Measurements from ENCODE around the gene P3H2.
A peak's percentile ranks its signal among the peaks of the same experiment; 100 is the strongest.

P3H2 gene

DNA sequence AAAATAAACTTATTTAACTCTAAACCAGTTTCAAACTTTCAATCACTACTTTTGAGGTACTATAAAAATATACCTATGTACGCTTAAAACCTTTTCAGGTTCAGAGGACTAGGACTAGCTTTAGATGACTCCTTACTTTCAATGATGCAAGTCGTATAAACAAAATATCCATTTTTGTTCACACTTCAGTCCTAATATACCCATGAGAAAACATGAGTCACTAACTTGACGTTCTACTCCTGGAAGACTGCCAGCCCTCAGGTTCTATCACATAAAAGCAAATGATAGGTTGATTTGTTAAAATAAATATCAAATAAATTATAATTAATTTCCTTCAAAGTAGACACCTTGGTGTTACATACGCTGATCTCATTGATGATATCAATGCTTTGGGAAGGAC, 10.6 kb upstream of the P3H2 start:
- Histone ChIP-seq H3K36me3 (ENCODE audit: control insufficient read depth in 2 of 2, insufficient read depth in 1 of 2, low read length in 2 of 2) (no peaks in the 10 kb centered on the region), H3K9me3 (ENCODE audit: control insufficient read depth, insufficient read depth, low read depth, low read length) (no peaks in the 10 kb centered on the region), H3K4me1 (ENCODE audit: control insufficient read depth, insufficient read depth, low read length) (peaks cover 3% of the 10 kb centered on the region; the same call in 1 of the 2 replicates), H3K4me3 (ENCODE audit: low read depth, low read length) (no peak overlapping the region), H3K27ac (ENCODE audit: extremely low read depth, low read depth, low read length) (no peak overlapping the region)
- CTCF ChIA-PET, result no interaction called here
- POLR2A ChIA-PET, result no interaction called here
- TF ChIP-seq SALL2 (tag by site-specific recombination; IDR thresholded peaks at IDR 0.05; ENCODE audit: borderline replicate concordance) (no peak), ZNF843 (tag by site-specific recombination; IDR thresholded peaks at IDR 0.05) (no peak), ZNF558 (tag by site-specific recombination; IDR thresholded peaks at IDR 0.05) (peak; percentile 62; the same call in 1 of the 2 replicates), ZBTB7A (tag by site-specific recombination; IDR thresholded peaks at IDR 0.05; ENCODE audit: low read depth) (no peak), SP7 (tag by site-specific recombination; IDR thresholded peaks at IDR 0.05) (peak; percentile 52), ZNF223 (tag by site-specific recombination; IDR thresholded peaks at IDR 0.05) (no peak), ZNF544 (tag by site-specific recombination; IDR thresholded peaks at IDR 0.05) (no peak), ZSCAN16 (tag by site-specific recombination; IDR thresholded peaks at IDR 0.05) (no peak), ZNF366 (tag by site-specific recombination; conservative IDR thresholded peaks at IDR 0.05) (peak; percentile 44; the same call in 1 of the 2 replicates), ZNF335 (tag by site-specific recombination; conservative IDR thresholded peaks at IDR 0.05) (no peak), HOXA7 (CRISPR knock-in tag; IDR thresholded peaks at IDR 0.05; ENCODE audit: borderline replicate concordance) (no peak), ZNF350 (tag by site-specific recombination; IDR thresholded peaks at IDR 0.05) (no peak), ZNF121 (tag by site-specific recombination; IDR thresholded peaks at IDR 0.05) (no peak), ZNF146 (tag by site-specific recombination; IDR thresholded peaks at IDR 0.05) (no peak), ZNF561 (tag by site-specific recombination; IDR thresholded peaks at IDR 0.05; ENCODE audit: borderline replicate concordance) (no peak), SP2 (tag by site-specific recombination; IDR thresholded peaks at IDR 0.05) (no peak)
- TF ChIP-seq, protein P1, sequence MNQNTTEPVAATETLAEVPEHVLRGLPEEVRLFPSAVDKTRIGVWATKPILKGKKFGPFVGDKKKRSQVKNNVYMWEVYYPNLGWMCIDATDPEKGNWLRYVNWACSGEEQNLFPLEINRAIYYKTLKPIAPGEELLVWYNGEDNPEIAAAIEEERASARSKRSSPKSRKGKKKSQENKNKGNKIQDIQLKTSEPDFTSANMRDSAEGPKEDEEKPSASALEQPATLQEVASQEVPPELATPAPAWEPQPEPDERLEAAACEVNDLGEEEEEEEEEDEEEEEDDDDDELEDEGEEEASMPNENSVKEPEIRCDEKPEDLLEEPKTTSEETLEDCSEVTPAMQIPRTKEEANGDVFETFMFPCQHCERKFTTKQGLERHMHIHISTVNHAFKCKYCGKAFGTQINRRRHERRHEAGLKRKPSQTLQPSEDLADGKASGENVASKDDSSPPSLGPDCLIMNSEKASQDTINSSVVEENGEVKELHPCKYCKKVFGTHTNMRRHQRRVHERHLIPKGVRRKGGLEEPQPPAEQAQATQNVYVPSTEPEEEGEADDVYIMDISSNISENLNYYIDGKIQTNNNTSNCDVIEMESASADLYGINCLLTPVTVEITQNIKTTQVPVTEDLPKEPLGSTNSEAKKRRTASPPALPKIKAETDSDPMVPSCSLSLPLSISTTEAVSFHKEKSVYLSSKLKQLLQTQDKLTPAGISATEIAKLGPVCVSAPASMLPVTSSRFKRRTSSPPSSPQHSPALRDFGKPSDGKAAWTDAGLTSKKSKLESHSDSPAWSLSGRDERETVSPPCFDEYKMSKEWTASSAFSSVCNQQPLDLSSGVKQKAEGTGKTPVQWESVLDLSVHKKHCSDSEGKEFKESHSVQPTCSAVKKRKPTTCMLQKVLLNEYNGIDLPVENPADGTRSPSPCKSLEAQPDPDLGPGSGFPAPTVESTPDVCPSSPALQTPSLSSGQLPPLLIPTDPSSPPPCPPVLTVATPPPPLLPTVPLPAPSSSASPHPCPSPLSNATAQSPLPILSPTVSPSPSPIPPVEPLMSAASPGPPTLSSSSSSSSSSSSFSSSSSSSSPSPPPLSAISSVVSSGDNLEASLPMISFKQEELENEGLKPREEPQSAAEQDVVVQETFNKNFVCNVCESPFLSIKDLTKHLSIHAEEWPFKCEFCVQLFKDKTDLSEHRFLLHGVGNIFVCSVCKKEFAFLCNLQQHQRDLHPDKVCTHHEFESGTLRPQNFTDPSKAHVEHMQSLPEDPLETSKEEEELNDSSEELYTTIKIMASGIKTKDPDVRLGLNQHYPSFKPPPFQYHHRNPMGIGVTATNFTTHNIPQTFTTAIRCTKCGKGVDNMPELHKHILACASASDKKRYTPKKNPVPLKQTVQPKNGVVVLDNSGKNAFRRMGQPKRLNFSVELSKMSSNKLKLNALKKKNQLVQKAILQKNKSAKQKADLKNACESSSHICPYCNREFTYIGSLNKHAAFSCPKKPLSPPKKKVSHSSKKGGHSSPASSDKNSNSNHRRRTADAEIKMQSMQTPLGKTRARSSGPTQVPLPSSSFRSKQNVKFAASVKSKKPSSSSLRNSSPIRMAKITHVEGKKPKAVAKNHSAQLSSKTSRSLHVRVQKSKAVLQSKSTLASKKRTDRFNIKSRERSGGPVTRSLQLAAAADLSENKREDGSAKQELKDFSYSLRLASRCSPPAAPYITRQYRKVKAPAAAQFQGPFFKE (tag by site-specific recombination; IDR thresholded peaks at IDR 0.05; ENCODE audit: borderline replicate concordance), result no peak
- TF ChIP-seq, protein P2, sequence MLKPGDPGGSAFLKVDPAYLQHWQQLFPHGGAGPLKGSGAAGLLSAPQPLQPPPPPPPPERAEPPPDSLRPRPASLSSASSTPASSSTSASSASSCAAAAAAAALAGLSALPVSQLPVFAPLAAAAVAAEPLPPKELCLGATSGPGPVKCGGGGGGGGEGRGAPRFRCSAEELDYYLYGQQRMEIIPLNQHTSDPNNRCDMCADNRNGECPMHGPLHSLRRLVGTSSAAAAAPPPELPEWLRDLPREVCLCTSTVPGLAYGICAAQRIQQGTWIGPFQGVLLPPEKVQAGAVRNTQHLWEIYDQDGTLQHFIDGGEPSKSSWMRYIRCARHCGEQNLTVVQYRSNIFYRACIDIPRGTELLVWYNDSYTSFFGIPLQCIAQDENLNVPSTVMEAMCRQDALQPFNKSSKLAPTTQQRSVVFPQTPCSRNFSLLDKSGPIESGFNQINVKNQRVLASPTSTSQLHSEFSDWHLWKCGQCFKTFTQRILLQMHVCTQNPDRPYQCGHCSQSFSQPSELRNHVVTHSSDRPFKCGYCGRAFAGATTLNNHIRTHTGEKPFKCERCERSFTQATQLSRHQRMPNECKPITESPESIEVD (tag by site-specific recombination; IDR thresholded peaks at IDR 0.05), result peak; percentile 65
- TF ChIP-seq, protein P3, sequence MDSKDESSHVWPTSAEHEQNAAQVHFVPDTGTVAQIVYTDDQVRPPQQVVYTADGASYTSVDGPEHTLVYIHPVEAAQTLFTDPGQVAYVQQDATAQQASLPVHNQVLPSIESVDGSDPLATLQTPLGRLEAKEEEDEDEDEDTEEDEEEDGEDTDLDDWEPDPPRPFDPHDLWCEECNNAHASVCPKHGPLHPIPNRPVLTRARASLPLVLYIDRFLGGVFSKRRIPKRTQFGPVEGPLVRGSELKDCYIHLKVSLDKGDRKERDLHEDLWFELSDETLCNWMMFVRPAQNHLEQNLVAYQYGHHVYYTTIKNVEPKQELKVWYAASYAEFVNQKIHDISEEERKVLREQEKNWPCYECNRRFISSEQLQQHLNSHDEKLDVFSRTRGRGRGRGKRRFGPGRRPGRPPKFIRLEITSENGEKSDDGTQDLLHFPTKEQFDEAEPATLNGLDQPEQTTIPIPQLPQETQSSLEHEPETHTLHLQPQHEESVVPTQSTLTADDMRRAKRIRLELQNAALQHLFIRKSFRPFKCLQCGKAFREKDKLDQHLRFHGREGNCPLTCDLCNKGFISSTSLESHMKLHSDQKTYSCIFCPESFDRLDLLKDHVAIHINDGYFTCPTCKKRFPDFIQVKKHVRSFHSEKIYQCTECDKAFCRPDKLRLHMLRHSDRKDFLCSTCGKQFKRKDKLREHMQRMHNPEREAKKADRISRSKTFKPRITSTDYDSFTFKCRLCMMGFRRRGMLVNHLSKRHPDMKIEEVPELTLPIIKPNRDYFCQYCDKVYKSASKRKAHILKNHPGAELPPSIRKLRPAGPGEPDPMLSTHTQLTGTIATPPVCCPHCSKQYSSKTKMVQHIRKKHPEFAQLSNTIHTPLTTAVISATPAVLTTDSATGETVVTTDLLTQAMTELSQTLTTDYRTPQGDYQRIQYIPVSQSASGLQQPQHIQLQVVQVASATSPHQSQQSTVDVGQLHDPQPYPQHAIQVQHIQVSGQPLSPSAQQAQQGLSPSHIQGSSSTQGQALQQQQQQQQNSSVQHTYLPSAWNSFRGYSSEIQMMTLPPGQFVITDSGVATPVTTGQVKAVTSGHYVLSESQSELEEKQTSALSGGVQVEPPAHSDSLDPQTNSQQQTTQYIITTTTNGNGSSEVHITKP (tag by site-specific recombination; IDR thresholded peaks at IDR 0.05), result no peak
- TF ChIP-seq, protein P4, sequence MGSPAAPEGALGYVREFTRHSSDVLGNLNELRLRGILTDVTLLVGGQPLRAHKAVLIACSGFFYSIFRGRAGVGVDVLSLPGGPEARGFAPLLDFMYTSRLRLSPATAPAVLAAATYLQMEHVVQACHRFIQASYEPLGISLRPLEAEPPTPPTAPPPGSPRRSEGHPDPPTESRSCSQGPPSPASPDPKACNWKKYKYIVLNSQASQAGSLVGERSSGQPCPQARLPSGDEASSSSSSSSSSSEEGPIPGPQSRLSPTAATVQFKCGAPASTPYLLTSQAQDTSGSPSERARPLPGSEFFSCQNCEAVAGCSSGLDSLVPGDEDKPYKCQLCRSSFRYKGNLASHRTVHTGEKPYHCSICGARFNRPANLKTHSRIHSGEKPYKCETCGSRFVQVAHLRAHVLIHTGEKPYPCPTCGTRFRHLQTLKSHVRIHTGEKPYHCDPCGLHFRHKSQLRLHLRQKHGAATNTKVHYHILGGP (tag by site-specific recombination; IDR thresholded peaks at IDR 0.05), result no peak
- TF ChIP-seq, protein P5, sequence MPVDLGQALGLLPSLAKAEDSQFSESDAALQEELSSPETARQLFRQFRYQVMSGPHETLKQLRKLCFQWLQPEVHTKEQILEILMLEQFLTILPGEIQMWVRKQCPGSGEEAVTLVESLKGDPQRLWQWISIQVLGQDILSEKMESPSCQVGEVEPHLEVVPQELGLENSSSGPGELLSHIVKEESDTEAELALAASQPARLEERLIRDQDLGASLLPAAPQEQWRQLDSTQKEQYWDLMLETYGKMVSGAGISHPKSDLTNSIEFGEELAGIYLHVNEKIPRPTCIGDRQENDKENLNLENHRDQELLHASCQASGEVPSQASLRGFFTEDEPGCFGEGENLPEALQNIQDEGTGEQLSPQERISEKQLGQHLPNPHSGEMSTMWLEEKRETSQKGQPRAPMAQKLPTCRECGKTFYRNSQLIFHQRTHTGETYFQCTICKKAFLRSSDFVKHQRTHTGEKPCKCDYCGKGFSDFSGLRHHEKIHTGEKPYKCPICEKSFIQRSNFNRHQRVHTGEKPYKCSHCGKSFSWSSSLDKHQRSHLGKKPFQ (tag by site-specific recombination; IDR thresholded peaks at IDR 0.05), result peak; percentile 15; the same call in 1 of the 2 replicates
- TF ChIP-seq, protein P6, sequence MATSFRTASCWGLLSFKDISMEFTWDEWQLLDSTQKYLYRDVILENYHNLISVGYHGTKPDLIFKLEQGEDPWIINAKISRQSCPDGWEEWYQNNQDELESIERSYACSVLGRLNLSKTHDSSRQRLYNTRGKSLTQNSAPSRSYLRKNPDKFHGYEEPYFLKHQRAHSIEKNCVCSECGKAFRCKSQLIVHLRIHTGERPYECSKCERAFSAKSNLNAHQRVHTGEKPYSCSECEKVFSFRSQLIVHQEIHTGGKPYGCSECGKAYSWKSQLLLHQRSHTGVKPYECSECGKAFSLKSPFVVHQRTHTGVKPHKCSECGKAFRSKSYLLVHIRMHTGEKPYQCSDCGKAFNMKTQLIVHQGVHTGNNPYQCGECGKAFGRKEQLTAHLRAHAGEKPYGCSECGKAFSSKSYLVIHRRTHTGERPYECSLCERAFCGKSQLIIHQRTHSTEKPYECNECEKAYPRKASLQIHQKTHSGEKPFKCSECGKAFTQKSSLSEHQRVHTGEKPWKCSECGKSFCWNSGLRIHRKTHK (tag by site-specific recombination; IDR thresholded peaks at IDR 0.05), result no peak
